KOPT-K1 (cell line): ENCODE measurements around the gene MLLT10.
"Not testable (repeated sequence)": the region's sequence is repeated elsewhere in the genome, so short reads cannot be mapped to it uniquely, and the experiment has no call there.

Experiments used
- H3K27ac ChIP-seq: fragments of 200-600 bp; sonication (generic); 2 replicates; pipeline ENCODE4 v1.5.1; 2016; ENCODE audit warnings: antibody characterized with exemption, mild to moderate bottlenecking, low read depth, low read length; ENCODE audit not compliant: poor library complexity, severe bottlenecking
- H3K36me3 ChIP-seq: fragments of 200-600 bp; sonication (generic); 2 replicates; pipeline ENCODE4 v1.5.1; 2017; ENCODE audit warnings: antibody characterized with exemption, mild to moderate bottlenecking, low read length, moderate library complexity; ENCODE audit not compliant: insufficient read depth
- H3K9me3 ChIP-seq: fragments of 200-600 bp; sonication (generic); 2 replicates; pipeline ENCODE4 v1.5.1; 2017; ENCODE audit warnings: antibody characterized with exemption, low read length, mild to moderate bottlenecking; ENCODE audit not compliant: insufficient read depth, poor library complexity, severe bottlenecking

The MLLT10 gene

DNA sequence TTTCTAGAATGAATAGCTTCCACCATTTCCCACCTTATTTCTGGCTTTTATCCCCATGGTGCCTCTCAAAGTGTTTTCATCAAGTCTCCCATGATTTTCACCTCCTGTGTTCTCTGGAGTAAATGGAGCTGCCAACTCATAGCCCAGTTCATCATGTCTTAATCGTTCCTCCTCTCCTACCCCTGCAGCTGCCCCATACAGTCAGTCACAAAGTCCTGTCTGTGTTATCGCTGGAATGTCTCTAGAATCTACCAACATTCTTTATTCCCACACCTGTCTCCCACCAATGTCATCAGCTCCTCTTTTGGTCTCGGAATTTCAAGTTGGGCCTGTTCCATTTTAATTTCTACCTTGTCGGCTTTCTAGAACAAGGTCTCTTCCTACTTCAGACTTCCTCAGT, 178.9 kb downstream of the MLLT10 start:
- Histone ChIP-seq H3K9me3 (no peaks in the 10 kb centered on the region), H3K27ac (no peak overlapping the region), H3K36me3 (peaks cover 56% of the 10 kb centered on the region)

DNA sequence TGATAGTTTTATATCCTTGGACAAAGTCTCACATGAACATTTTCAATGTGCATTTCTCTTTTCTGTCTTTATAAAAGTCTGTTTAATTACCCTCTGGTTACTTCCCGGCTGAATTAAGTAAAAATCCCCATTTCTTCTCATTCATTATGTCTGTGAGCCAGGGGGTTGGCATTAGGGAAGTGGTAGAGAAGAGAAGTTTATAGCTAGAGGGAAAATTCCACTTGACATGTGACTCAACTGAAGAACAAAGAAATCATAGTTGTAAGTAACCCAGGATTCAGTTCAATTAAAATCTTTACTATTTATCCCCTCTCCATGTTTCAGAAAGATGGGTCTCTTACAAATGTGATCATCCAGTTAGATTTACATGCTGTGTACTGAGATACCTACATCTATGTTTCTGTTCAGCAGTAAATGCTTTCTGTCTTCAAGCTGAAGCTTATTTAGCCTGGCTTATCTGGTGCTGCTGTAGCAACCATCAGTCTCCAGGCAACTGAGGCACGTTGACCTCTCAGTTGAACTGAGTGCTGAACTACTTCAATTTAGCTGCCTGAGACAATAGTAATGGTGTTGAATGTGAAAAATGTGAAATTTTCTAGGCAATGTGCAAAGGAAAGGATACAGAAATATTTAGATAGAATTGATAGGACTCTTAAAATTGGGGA, 181.6 kb downstream of the MLLT10 start:
- peaks cover 65% of the 10 kb centered on the region for H3K36me3 ChIP-seq
- no peak overlapping the region for H3K27ac ChIP-seq
- H3K9me3 ChIP-seq, result no peaks in the 10 kb centered on the region

DNA sequence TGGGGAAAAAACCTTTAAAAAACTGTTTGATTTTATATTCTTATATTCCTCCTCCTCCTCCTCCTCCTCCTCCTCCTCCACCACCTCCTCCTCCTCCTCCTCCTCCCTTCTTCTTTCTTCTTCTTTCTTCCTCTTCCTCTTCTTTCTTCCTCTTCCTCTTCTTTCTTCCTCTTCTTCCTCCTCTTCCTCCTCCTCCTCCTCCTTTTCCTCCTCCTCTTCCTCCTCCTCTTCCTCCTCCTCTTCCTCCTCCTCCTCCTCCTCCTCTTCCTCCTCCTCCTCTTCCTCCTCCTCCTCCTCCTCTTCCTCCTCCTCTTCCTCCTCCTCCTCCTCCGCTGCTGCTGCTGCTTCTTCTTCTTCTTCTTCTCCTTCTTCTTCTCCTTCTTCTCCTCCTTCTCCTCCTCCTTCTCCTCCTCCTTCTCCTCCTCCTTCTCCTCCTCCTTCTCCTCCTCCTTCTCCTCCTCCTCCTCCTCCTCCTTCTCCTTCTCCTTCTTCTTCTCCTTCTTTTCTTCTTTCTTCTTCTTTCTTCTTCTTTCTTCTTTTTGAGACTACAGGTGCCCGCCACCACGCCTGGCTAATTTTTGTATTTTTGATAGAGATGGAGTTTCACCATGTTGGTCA, 183.5 kb downstream of the MLLT10 start:
- not testable (repeated sequence) for H3K27ac ChIP-seq, H3K9me3 ChIP-seq
- H3K36me3 ChIP-seq, result peaks cover 59% of the 10 kb centered on the region

DNA sequence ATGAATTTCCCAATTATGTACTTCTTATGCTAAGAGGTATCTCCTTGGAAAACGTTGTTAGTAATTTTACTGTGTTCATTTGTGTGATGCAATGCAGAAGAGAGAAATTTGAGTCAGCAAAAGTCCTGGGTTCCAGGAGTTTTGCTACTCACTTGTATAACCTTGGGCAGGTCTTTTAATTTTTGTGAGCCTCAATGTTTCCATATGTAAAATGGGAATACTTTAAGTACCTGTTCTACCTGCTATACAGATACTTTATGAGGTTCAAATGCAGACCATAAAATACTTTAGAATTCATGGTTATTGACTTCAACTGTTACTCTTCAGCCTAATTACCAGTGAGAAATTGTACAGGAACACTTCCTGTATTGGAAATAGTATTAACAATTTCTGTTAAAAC, 185.5 kb downstream of the MLLT10 start:
- Histone ChIP-seq H3K27ac (no peak overlapping the region), H3K36me3 (peaks cover 56% of the 10 kb centered on the region), H3K9me3 (no peaks in the 10 kb centered on the region)

DNA sequence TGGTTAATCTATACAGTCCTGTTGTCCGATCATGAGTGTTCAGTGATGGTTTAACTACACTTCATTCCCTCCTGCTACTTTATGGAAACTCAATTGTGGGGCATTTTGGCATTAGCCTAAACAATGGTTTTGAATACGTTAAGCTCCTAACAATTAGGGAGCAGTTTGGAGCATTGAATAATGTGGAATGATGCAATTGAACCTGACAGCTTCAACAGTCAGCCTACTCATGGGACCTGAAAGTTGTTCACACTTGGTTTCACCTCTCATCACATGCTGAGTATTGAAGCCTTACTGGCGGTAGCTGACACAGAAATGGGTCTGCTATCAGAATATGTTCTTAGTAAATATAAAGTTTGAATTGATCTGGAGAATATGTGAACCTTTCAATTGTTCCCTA, 186.1 kb downstream of the MLLT10 start:
- Histone ChIP-seq H3K9me3 (no peaks in the 10 kb centered on the region), H3K36me3 (peaks cover 50% of the 10 kb centered on the region), H3K27ac (no peak overlapping the region)

DNA sequence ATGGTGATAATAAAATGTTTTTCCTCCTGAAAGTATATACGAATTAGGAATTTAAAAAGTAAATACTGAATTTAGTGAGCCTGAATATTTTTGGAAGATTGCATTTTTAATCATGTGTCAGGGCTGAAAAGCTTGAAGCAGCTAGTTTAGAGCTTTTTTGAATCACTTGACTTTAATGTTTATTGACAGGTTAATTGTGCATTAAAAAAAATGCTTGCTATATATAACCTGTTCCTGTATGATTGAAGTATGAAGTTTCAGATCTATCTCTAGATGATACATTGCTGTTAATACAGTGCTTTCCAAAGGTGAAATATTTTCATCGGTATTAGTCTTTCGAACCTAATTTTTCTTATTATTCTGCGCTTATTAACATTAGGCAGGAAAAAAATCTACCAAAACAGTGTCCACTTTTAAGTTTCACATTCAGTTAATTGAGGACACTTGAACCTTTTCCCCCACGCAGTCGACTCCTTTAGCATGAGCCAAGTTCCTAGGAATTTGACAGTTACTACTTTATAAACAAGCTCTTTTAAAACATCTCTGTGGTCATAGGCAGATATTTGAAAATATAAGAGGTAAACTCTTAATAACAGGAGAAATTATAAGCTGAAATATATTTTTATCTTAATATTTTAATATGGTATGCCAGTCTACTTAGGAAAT, 187.1 kb downstream of the MLLT10 start:
- Histone ChIP-seq H3K9me3 (no peaks in the 10 kb centered on the region), H3K27ac (no peak overlapping the region), H3K36me3 (peaks cover 40% of the 10 kb centered on the region)

DNA sequence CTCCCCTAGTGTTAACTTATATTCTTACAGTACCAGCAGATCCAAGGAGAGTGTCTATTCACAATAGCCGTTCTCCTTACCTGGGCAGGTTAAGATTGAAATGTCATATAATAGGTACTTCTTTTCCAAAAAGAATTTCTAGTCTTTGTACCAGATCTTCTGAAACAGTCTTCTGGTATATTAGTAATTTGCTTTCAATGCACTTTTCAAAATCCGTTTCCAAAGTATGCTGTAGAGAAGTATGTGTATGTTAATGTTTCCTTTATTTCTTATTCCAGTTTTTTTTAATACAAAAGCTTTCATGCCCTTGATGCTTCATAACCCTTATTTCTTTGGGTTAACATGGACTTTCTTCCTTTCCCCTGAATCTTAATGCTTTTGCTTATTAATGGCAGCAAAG, 188.2 kb downstream of the MLLT10 start:
- Histone ChIP-seq H3K36me3 (peaks cover 41% of the 10 kb centered on the region), H3K27ac (no peak overlapping the region), H3K9me3 (no peaks in the 10 kb centered on the region)

DNA sequence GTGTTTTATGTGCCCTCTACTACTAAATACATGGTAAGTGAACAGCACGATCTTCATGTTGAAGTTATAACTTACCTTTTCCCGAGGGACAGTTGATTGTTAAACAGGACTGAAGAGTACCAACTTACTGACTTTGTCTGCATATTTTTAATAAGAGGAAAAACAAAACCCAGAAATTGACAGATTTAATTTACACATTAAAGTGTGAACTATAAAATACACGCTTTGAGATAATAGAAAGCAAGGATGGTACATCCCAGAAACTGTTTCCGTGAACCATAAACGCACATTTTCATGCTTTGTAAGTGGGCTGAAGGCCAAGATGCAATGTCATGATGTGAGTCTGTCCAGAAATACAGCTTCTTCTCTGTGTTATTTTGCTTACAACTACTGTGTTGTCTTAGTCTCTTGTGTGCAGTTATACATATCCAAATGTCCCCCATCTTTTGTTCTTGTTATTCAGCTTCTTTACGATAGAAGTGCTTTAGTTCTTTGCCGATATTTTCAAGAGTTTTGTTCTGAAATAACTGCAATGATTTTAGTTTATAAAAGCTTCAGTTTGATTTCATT, 190.1 kb downstream of the MLLT10 start:
- Histone ChIP-seq H3K9me3 (no peaks in the 10 kb centered on the region), H3K27ac (no peak overlapping the region), H3K36me3 (peaks cover 43% of the 10 kb centered on the region)

DNA sequence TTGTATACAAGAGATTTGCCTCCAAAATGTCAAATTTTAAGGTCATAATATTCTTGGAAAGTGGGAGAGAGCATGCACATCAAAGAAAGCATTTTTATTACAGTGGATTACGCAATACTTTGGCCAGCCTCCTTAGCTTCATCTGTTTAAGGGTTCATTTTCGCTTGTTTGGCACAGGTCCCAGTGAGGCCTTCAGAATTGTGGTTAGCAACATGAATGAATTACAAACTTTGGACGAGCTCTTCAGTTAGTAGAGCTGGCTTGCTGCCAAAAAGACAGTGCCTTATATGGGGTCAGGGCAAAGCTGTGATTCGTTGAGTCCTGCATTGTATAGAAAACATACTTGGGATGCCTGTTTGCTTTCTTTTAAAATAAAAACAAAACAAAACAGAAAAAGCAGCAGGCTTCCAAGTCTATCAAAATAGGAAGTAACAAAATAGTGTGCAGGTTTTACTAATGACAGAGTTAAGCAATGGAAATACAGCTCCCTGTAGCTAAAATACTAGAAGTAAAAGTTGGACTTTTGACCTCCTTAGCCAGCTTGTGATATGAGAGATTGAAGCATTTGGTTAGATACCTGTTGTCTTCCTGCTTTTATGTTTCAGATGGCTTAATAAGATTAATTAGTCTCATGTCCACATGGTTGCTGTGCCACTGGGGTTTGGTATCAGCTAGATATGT, 190.8 kb downstream of the MLLT10 start:
- Histone ChIP-seq H3K27ac (no peak overlapping the region), H3K36me3 (peaks cover 43% of the 10 kb centered on the region), H3K9me3 (no peaks in the 10 kb centered on the region)

DNA sequence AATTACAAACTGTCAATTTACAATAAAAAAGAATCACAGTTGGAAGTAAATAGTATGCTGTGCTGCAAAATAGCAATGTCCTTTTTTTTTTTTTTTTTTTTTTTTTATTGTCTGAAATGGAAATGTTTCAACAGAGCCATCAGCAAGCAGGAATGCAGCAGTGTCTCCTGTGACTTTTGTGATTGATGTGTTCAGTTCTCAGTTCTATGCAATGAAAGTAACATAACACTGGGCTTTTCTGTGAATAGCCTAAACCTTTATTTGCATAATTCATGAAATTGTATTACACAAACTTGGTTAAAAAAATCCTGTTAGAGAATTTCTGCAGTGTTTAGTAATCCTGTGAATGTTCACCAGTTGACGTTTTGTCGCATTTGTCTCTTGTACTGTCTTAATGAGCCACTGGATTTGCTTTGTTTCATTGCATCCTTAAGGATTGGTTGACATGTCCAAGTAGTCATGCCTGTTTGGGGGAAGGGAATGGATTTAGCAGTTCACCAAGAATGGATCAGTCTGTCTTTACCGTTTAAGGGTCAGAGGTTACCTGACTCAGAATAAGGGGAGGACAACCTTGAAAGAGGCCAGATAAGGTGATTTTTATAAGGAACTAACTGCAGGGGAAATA, 192.7 kb downstream of the MLLT10 start:
- Histone ChIP-seq H3K9me3 (no peaks in the 10 kb centered on the region), H3K27ac (no peak overlapping the region), H3K36me3 (peaks cover 45% of the 10 kb centered on the region)

DNA sequence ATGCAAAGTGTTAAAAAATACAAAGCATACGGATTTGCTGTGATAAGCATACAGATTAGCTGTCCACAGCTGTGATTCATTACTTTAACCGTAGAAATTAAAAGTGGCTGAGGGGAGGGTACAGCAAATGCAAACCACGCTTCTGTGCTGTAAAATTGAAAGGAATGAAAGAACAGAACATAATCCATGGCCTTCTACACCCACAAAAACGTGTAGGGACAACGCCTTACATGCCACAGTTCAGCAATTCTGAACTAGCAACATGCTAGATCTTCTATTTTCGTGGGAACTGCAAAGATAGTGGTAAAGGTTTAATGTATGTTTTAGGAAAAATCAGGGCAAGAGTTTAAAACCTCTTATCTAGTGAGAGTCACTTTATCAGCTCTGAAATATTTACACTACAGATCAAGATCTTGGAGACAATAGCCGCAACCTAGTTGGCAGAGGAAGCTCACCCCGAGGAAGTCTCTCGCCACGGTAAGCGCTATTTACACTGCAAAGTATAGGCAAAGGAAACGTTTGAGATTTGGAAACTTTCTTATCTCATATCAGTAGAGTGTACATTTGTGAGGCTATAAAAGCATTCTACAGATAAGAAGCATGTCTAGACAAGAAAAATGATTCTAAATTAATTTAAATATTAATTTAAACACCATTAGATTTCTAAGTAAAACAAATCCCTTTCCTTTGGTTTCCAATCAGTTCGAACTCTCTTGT, 193.6 kb downstream of the MLLT10 start:
- Histone ChIP-seq H3K9me3 (no peaks in the 10 kb centered on the region), H3K36me3 (peaks cover 50% of the 10 kb centered on the region), H3K27ac (no peak overlapping the region)

DNA sequence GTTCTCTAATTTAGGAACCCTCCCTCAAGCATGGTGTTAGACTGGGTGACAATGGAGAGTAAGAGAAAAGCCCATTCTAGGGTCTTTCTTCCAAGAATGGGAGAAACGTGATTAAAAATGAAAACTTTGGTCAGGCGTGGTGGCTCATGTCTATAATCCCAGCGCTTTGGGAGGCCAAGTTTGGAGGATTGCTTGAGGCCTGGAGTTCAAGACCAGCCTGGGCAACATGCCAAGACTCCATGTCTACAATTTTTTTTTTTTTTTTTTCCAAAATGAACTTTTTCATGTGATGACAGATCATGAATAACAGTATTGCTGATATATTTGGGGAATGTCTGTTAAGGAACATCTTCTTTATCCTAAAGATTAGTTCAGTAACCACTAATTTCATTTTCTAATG, 194.6 kb downstream of the MLLT10 start:
- Histone ChIP-seq H3K9me3 (no peaks in the 10 kb centered on the region), H3K27ac (no peak overlapping the region), H3K36me3 (peaks cover 57% of the 10 kb centered on the region)

DNA sequence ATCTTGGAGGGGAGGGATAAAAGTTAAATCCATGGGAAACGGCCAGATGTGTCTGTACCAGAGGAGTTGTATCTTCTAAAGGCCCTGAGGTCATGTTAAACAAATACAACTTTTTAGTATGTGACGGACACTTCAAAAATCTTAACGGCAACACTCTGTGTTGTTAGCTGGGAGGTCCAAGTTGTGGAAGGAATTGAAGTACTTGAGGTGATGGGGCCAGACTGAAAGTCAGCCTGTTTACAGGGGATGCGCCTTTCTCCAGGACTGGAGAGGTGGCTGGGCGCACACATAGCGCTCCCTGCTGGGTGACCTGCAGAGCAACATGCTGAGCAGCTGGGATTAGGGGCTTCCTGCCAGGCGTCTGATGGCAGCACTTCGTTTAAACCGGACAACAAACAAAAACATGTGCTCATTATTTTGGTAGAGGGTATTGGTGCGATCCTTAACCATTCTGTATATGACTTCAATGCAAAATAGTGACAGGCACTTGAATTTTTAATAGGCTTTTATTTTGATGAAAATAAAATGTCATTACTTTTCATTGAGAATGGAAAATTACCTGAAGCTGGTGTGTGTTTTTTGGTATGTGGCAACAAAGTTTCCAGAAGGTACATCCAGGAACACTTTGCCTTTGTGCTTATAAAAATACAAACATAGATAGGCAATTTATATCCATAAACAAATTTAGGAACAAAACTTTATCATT, 198.2 kb downstream of the MLLT10 start:
- peaks cover 78% of the 10 kb centered on the region for H3K36me3 ChIP-seq
- no peaks in the 10 kb centered on the region for H3K9me3 ChIP-seq
- no peak overlapping the region for H3K27ac ChIP-seq

DNA sequence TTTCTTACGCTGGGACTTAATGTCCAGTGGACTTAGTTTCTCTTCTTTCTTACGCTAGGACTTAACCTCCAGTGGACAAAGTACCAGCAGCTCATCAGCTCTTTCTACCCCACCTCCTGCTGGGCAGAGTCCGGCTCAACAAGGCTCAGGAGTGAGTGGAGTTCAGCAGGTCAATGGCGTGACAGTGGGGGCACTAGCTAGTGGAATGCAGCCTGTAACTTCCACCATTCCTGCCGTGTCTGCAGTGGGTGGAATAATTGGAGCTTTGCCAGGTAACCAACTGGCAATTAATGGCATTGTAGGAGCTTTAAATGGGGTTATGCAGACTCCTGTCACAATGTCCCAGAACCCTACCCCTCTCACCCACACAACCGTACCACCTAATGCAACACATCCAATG, 199.7 kb downstream of the MLLT10 start:
- peaks cover 86% of the 10 kb centered on the region for H3K36me3 ChIP-seq
- H3K9me3 ChIP-seq, result no peaks in the 10 kb centered on the region
- no peak overlapping the region for H3K27ac ChIP-seq
